Stimulated activated CD4-positive, alpha-beta T cell treated with anti-CD3 and anti-CD28 coated beads, Interleukin-1b, Interleukin-23, amount 100 ng/mL, for 4 hours (primary cell): ENCODE data around the gene GIMAP2.
A peak's percentile ranks its signal among the peaks of the same experiment; 100 is the strongest.
"Not testable (repeated sequence)": the region's sequence is repeated elsewhere in the genome, so short reads cannot be mapped to it uniquely, and the experiment has no call there.

Experiments
- DNase-seq, 2 donors: peaks; one replicate each; pipeline ENCODE4 v3.0.0-alpha.2; 2020; ENCODE audit warnings: low read depth in 2 of 2

The GIMAP2 gene

DNA sequence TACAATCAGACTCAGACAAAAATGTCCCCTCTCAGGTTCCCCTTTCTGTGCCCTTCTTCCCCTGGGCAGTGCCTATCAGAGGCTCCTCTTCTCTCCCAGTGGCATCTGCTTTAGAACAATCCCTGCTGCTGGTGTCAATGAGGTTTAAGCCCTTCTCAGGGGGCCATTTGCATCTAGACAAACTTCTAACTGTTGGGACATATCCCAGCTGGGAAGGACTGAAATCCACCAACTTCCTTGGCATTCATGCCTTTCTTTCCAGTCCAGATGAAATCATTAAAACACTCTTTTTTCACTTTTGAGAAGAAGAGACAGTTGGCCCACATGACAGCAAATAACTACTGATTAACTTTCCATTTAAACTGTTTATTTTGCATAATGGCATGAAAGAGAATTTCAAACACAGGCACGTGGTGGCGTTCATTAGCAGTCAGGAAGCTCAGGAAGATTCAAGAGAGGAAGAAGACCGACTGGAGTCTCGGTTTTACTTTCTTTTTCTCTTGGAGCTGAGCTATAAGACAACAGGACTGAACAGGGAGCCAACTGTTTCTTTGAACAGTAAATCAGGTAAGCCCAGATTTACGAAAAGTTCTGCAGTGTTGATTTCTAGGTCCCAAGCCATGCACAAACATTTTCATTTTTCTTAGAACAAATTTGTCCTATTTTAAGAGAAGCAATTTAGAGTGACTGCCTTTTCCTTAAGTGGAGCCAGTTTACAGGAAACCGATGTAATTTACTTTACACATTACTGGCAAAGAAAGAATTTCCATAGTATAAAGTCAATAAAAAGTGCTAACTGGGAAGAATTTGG, at the start of gene GIMAP2:
Gene GIMAP2 (plus strand): TSS at position 488 of the 811 bp plus-strand sequence. CDS start 1,354 bp downstream, outside the sequence.
- no peak for DNase-seq

GRCh38 chr7:150641854-150642253, 43.7 kb upstream of the GIMAP2 start:
- no peak for DNase-seq

DNA sequence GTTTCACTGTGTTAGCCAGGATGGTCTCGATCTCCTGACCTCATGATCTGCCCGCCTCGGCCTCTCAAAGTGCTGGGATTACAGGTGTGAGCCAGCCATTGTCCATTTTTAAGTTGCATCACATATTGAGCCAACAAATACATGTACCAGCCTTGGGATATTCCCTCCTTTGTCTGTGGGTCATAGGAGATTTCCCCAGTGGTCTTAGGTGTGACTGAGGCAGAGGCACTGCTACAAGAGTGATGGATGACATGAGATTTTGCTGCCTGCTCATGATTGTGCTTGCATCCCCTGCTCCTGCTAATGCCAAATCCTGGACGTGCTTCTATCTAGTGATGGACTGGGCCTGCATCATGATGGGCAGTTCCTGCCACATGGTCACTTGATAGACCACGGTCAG, 42.6 kb upstream of the GIMAP2 start:
- DNase-seq = no peak

DNA sequence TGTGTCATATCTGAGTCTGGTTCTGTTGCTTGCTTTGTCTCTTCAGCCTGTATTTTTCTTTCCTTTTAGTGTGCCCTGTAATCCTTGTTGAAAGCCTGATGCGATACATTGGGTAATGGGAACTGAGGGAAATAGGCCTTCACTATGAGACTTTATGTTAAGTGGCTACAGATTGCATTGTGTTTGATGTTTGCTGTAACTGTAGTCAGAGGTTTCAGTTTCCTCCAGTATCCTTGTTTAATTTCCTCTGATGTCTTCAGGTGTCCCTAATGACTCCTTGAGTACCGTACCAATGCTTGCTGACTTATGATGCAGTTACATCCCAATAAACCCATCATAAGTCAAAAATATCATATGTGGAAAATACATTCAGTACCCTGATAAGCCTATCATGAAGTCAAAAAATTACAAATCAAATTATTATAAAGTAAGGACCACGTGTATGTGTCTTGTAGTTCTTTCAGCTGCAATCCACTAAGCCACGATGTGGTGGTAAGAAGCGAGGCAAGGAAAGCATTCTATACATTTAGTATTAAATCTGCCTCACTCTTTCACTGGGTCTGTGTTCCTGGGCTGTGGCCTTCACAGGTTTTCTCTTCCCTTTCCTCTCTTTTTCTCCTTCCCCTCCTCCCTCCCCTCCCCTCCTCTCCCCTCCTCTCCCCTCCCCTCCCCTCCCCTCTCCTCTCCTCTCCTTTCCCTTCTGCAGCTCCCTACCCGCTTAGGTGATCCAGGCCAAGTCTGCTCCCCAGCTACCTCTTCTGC, 40.1 kb upstream of the GIMAP2 start:
- no peak for DNase-seq

GRCh38 chr7:150648353-150649079, 37.0 kb upstream of the GIMAP2 start:
- DNase-seq = no peak

- no peak for DNase-seq
These were observed 36.5 kb upstream of the GIMAP2 start for GRCh38 chr7:150649080-150649385.

DNA sequence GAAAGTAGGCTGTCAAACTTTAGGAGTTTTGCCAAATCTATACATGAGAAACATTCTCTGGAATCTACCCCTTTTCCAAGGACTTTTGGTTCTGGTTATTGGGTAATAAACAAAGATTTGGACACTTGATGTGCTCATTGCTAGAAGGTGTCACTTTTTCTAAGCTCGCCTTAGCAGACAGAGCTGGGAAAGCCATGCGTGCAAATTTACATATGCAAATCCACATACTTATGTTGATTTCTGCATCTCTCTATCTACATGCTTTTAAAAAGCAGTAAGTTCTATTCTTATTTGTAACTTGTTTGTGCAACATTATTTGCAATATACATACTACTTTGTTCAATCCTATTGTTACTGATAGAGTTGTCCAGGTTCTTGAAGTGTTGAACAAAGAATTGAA, 30.8 kb upstream of the GIMAP2 start:
- no peak for DNase-seq

GRCh38 chr7:150656047-150656446, 29.5 kb upstream of the GIMAP2 start:
- DNase-seq = no peak

GRCh38 chr7:150657526-150657925, 28.0 kb upstream of the GIMAP2 start:
- DNase-seq = no peak

- DNase-seq = no peak
These were observed 24.4 kb upstream of the GIMAP2 start for GRCh38 chr7:150660939-150661613.

DNA sequence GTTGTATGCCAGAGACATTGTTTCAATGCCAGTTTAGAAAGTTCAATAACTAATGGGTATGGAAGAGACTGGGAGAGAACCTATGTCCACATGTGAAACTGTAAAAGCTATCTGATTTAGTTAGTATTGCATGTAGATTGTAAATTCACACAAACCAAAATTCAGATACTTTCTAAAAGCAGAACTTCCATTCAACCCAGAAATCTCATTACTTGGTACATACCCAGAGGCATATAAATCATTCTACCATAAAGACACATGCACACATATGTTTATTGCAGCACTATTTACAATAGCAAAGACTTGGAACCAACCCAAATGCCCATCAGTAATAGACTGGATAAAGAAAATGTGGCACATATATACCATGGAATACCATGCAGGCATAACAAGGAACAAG, 22.7 kb upstream of the GIMAP2 start:
- not testable (repeated sequence) for DNase-seq

GRCh38 chr7:150663802-150664494, 21.6 kb upstream of the GIMAP2 start:
- no peak for DNase-seq

GRCh38 chr7:150665089-150665748, 20.3 kb upstream of the GIMAP2 start:
- peak; percentile 33 to 56 for DNase-seq

- DNase-seq = no peak
These were observed 19.6 kb upstream of the GIMAP2 start for GRCh38 chr7:150665896-150666295.

DNA sequence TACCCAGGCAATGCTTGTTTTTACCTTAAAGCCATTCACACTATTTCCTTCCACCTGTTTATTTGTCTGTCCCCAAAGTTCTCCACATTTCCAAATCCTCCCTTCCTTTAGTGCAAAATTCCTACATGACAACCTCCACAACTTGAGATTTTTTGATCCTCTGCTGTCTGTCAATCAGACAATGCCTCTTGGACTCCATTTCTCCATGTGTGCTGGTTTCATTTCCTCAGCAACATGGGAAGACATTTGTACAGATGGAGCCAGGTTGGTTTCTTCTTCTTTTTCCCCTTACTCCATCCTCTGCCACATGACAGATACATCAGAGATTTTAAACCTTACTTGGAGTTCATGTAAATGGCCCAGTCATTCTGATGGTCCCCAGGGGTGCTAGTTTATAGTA, 19.1 kb upstream of the GIMAP2 start:
- no peak for DNase-seq

- DNase-seq = peak; percentile 32 to 60
These were observed 17.0 kb upstream of the GIMAP2 start for GRCh38 chr7:150668472-150668911.

- no peak for DNase-seq
These were observed 16.5 kb upstream of the GIMAP2 start for GRCh38 chr7:150668977-150669376.

GRCh38 chr7:150671798-150672585, 13.5 kb upstream of the GIMAP2 start:
- not testable (repeated sequence) for DNase-seq

GRCh38 chr7:150675714-150676113, 9.8 kb upstream of the GIMAP2 start:
- DNase-seq = no peak

DNA sequence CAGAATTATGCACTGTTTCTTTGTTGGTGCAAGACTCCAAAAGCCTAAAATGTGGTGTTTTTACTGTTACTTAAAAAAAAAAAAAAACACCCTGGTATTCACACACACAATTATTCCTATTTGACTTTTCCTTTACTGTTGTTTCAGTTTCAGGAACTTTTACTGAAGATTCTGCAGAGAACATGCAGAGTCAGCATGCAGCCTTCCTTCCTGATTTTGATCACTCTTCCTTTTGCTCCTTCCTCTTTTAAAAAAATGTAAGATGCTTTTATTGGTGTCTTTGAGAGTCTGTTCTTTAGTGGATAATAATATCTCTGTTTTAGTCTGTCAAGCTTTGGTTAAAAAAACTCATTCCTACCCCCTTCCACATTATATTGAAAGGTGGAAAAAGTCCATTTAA, 9.2 kb upstream of the GIMAP2 start:
- not testable (repeated sequence) for DNase-seq
